Stimulated activated CD8-positive, alpha-beta memory T cell treated with anti-CD3 and anti-CD28 coated beads, Interleukin-4, amount 100 ng/mL, for 4 hours (primary cell): ENCODE measurements around the gene GDPD1.
"Not testable (repeated sequence)": the region's sequence is repeated elsewhere in the genome, so short reads cannot be mapped to it uniquely, and the experiment has no call there.

Experiments used
- DNase-seq, 2 donors: peaks; one replicate each; pipeline ENCODE4 v3.0.0-alpha.2; 2020; ENCODE audit warnings: low read depth in 2 of 2, low spot score in 1 of 2

Gene GDPD1

GRCh38 chr17:59238906-59239305 is 18.6 kb downstream of the GDPD1 start:
- no peak for DNase-seq

GRCh38 chr17:59244081-59244480 is 23.8 kb downstream of the GDPD1 start:
- DNase-seq, result no peak

GRCh38 chr17:59254742-59255141 is 34.4 kb downstream of the GDPD1 start:
- DNase-seq, result no peak

- no peak for DNase-seq
These were observed 36.8 kb downstream of the GDPD1 start for GRCh38 chr17:59257101-59257500.

- no peak for DNase-seq
These were observed 40.4 kb downstream of the GDPD1 start for GRCh38 chr17:59260722-59261121.

- no peak for DNase-seq
These were observed 46.4 kb downstream of the GDPD1 start for GRCh38 chr17:59266745-59267144.

GRCh38 chr17:59267776-59268175 is 47.5 kb downstream of the GDPD1 start:
- no peak for DNase-seq

GRCh38 chr17:59275618-59276017 is 55.3 kb downstream of the GDPD1 start:
- DNase-seq, result no peak

- no peak for DNase-seq
These were observed 56.7 kb downstream of the GDPD1 start for GRCh38 chr17:59277031-59277430.

GRCh38 chr17:59278406-59278805 is 58.1 kb downstream of the GDPD1 start:
- no peak for DNase-seq

- no peak for DNase-seq
These were observed 64.0 kb downstream of the GDPD1 start for GRCh38 chr17:59284317-59284716.

- DNase-seq, result no peak
These were observed 67.1 kb downstream of the GDPD1 start for GRCh38 chr17:59287452-59287851.

GRCh38 chr17:59287891-59288290 is 67.6 kb downstream of the GDPD1 start:
- DNase-seq, result no peak

- DNase-seq, result no peak
These were observed 69.6 kb downstream of the GDPD1 start for GRCh38 chr17:59289981-59290301.

- DNase-seq, result not testable (repeated sequence)
These were observed 70.1 kb downstream of the GDPD1 start for GRCh38 chr17:59290302-59290998.

GRCh38 chr17:59292174-59292523 is 71.8 kb downstream of the GDPD1 start:
- no peak for DNase-seq

GRCh38 chr17:59296190-59296589 is 75.9 kb downstream of the GDPD1 start:
- no peak for DNase-seq

GRCh38 chr17:59298521-59298920 is 78.2 kb downstream of the GDPD1 start:
- DNase-seq, result no peak

- DNase-seq, result no peak
These were observed 79.2 kb downstream of the GDPD1 start for GRCh38 chr17:59299400-59300092.

GRCh38 chr17:59300941-59301340 is 80.6 kb downstream of the GDPD1 start:
- no peak for DNase-seq

- DNase-seq, result no peak
These were observed 84.5 kb downstream of the GDPD1 start for GRCh38 chr17:59304811-59305210.

- DNase-seq, result no peak
These were observed 90.1 kb downstream of the GDPD1 start for GRCh38 chr17:59310263-59310920.

GRCh38 chr17:59311051-59311468 is 90.7 kb downstream of the GDPD1 start:
- no peak for DNase-seq
